Calu3 (cell line): ENCODE results near the gene UPK3A. TPM values are rescaled to one million over a fixed set of nuclear protein-coding genes. Genes with fewer than 3 reads are reported as not detected.

Experiments used
- BruUV-seq: library from RNA; stranded (reverse); fragments of 400-500 nt; replicated peaks from 2 replicates; lab custom pipeline; 2021; lab: Mats Ljungman, UMichigan
- CTCF ChIA-PET: fragments of 300-600 bp; sonication (Branson Sonifier 250); formaldehyde crosslinking; loops from one replicate; lab custom pipeline; 2022; ENCODE audit warnings: antibody characterized with exemption; lab: Charles Lee
- DNase-seq: peaks from one replicate; pipeline ENCODE4 v3.0.0; 2022
- H3K27ac Mint-ChIP-seq: one replicate; pipeline ENCODE4 v1.8.0; 2022; ENCODE audit warnings: mixed read lengths; ENCODE audit not compliant: unreplicated experiment
- H3K27me3 Mint-ChIP-seq: one replicate; pipeline ENCODE4 v1.8.0; 2022; ENCODE audit warnings: mixed read lengths; ENCODE audit not compliant: unreplicated experiment
- H3K36me3 Mint-ChIP-seq: one replicate; pipeline ENCODE4 v1.8.0; 2022; ENCODE audit warnings: mild to moderate bottlenecking, moderate library complexity, mixed read lengths; ENCODE audit not compliant: insufficient read depth, unreplicated experiment
- H3K4me1 Mint-ChIP-seq: one replicate; pipeline ENCODE4 v1.8.0; 2022; ENCODE audit warnings: mild to moderate bottlenecking, low read depth, mixed read lengths; ENCODE audit not compliant: unreplicated experiment
- H3K4me3 Mint-ChIP-seq: one replicate; pipeline ENCODE4 v1.8.0; 2022; ENCODE audit warnings: mild to moderate bottlenecking, low read depth, moderate library complexity, mixed read lengths; ENCODE audit not compliant: unreplicated experiment
- H3K9me3 Mint-ChIP-seq: one replicate; pipeline ENCODE4 v1.8.0; 2022; ENCODE audit warnings: low read depth, mixed read lengths; ENCODE audit not compliant: unreplicated experiment
- intact Hi-C: fragments of 100-400 bp; cut with micrococcal nuclease; formaldehyde crosslinking; loops from one replicate; pipeline ENCODE4 v1.10.0; 2022; ENCODE audit not compliant: unreplicated experiment
- total RNA-seq: library from RNA; stranded (reverse); gene quantifications from 2 replicates; pipeline ENCODE4 v1.2.3, GENCODE V29; 2022
- TF ChIP-seq, protein P1 (sequence below): fragments of 200-600 bp; IDR thresholded peaks from one replicate; pipeline ENCODE4 v1.8.0; 2022; ENCODE audit warnings: antibody characterized with exemption; ENCODE audit not compliant: unreplicated experiment

Gene UPK3A
- total RNA-seq, 1 experiment from 2014 or later, result not detected

DNA sequence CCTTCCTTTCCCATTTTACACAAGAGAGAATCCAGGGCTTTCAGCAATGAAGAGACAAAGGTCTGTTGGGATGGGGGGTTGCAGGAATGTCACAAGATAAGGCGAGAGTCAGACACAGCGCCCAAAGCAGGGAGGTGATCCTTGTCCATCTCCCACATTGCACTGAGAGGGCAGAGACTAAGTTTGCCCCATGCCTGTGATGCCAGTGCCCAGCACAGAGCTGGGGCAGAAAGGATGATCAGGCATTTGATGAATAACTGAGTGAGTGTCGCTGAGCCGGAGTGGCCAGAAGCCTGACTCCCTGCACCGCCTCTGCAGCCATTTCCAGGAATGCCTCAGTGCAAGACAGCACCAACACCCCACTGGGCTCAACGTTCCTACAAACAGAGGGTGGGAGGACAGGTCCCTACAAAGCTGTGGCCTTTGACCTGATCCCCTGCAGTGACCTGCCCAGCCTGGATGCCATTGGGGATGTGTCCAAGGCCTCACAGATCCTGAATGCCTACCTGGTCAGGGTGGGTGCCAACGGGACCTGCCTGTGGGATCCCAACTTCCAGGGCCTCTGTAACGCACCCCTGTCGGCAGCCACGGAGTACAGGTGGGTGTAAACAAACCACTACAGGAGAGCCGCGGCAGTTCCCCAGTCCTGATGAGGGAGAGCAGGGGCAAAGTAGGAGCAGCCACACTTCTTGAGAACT, 2.3 kb downstream of the UPK3A start:
- no peak for DNase-seq
- no TSS peak for BruUV-seq
- CTCF ChIA-PET, result interaction anchor here (0.5 kb wide), 1 partner anchor 12 kb away, joined by 4 read pairs; no protein-coding TSS in a partner anchor
- peaks cover 8% of the 10 kb centered on the region for H3K36me3 Mint-ChIP-seq
- TF ChIP-seq, protein P1, sequence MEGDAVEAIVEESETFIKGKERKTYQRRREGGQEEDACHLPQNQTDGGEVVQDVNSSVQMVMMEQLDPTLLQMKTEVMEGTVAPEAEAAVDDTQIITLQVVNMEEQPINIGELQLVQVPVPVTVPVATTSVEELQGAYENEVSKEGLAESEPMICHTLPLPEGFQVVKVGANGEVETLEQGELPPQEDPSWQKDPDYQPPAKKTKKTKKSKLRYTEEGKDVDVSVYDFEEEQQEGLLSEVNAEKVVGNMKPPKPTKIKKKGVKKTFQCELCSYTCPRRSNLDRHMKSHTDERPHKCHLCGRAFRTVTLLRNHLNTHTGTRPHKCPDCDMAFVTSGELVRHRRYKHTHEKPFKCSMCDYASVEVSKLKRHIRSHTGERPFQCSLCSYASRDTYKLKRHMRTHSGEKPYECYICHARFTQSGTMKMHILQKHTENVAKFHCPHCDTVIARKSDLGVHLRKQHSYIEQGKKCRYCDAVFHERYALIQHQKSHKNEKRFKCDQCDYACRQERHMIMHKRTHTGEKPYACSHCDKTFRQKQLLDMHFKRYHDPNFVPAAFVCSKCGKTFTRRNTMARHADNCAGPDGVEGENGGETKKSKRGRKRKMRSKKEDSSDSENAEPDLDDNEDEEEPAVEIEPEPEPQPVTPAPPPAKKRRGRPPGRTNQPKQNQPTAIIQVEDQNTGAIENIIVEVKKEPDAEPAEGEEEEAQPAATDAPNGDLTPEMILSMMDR, result no peak
- no peaks in the 10 kb centered on the region for H3K4me1 Mint-ChIP-seq
- H3K27ac Mint-ChIP-seq, result no peak overlapping the region
- intact Hi-C loops, result no loop called here
- no peaks in the 10 kb centered on the region for H3K9me3 Mint-ChIP-seq
- peaks cover 24% of the 10 kb centered on the region for H3K27me3 Mint-ChIP-seq
- H3K4me3 Mint-ChIP-seq, result no peak overlapping the region

DNA sequence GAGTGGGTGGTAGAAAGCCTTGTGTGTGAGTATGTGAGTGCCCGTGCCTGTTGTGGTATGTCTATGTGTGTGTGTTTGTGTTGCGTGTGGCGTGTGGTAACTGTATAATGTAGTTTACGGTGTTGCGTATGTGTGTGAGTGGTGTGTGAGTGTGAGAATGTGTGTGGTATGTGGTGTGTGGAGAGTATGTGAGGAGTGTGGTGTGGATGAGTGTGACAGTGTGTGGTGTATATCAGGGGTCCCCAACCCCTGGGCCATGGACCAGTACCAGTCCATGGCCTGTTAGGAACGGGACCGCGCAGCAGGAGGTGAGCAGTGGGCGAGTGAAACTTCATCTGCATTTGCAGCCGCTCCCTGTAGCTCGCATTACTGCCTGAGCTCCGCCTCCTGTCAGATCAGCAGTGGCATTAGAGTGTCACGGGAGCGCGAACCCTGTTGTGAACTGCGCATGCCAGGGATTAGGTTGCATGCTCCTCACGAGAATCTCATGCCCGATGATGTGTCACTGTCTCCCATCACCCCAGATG, 5.7 kb downstream of the UPK3A start:
- CTCF ChIA-PET, result interaction anchor here (1.0 kb wide), 1 partner anchor 22 kb away, joined by 3 read pairs; no protein-coding TSS in a partner anchor
- TF ChIP-seq, protein P1, result no peak
- BruUV-seq, result no TSS peak
- H3K27ac Mint-ChIP-seq, result no peak overlapping the region
- no peaks in the 10 kb centered on the region for H3K9me3 Mint-ChIP-seq
- no peaks in the 10 kb centered on the region for H3K36me3 Mint-ChIP-seq
- peak; percentile 26 for DNase-seq
- intact Hi-C loops, result no loop called here
- peaks cover 27% of the 10 kb centered on the region for H3K27me3 Mint-ChIP-seq
- H3K4me3 Mint-ChIP-seq, result no peak overlapping the region
- no peaks in the 10 kb centered on the region for H3K4me1 Mint-ChIP-seq

DNA sequence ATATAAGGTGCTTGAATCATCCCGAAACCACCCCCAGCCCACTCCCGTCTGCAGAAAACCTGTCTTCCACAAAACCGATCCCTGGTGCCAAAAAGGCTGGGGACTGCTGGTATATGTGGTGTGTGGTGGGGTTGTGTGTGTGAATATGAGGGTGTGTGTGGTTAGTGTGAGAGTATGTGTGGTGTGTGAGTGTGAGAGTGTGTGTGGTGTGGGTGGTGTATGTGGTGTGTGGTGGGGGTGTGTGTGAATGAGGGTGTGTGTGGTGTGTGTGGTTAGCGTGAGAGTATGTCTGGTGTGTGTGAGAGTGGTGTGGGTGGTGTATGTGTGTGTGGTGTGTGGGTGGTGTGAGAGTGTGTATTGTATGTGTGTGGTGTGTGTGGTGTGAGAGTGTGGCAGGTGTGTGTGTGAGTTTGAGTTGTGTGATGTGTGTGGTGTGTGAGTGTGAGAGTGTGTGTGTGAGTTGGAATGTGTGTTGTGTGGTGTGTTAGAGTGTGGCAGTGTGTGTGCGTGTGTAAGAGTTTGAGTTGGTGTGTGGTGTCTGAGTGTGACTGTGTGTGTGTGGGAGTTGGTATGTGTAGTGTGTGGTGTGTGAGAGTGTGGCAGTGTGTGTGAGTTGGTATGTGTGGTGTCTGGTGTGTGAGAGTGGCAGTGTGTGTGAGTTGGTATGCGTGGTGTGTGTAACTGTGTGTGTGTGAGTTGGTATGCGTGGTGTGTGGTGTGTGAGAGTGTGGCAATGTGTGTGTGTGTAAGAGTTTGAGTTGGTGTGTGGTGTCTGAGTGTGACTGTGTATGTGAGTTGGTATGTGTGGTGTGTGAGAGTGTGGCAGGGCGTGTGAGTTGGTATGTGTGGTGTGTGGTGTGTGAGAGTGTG, 6.5 kb downstream of the UPK3A start:
- TF ChIP-seq, protein P1, result no peak
- Mint-ChIP-seq H3K9me3 (no peaks in the 10 kb centered on the region), H3K27me3 (peaks cover 27% of the 10 kb centered on the region), H3K4me1 (no peaks in the 10 kb centered on the region), H3K4me3 (no peak overlapping the region), H3K27ac (no peak overlapping the region), H3K36me3 (no peaks in the 10 kb centered on the region)
- DNase-seq, result no peak
- BruUV-seq, result no TSS peak
- intact Hi-C loops, result no loop called here
- CTCF ChIA-PET, result interaction anchor here (1.0 kb wide), 1 partner anchor 23 kb away, joined by 3 read pairs; no protein-coding TSS in a partner anchor

DNA sequence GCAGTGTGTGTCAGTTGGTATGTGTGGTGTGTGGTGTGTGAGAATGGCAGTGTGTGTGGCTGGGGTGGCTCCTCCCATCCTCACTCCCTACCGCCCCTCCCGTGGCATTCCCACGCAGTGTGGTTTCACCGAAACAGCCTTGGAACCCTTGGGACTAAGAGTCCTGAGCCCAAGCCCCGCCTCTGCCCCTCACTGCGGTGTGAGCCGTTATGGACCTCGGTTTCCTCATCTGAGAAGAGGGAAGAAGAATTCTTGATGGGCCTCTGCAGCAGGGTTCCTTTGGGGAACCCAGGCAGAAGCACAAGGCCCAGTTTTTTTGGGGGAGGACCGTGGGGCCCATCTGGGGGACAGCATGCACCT, 7.2 kb downstream of the UPK3A start:
- H3K27me3 Mint-ChIP-seq, result peaks cover 27% of the 10 kb centered on the region
- no peak overlapping the region for H3K27ac Mint-ChIP-seq
- no TSS peak for BruUV-seq
- no peaks in the 10 kb centered on the region for H3K4me1 Mint-ChIP-seq
- intact Hi-C loops, result no loop called here
- H3K36me3 Mint-ChIP-seq, result no peaks in the 10 kb centered on the region
- CTCF ChIA-PET, result no interaction called here
- H3K4me3 Mint-ChIP-seq, result no peak overlapping the region
- no peak for DNase-seq
- TF ChIP-seq, protein P1, result no peak
- H3K9me3 Mint-ChIP-seq, result no peaks in the 10 kb centered on the region
